Embryonic facial prominence (tissue), 1 donor: Measurements from ENCODE around the gene GIPC2.
"Not testable (repeated sequence)": the region's sequence is repeated elsewhere in the genome, so short reads cannot be mapped to it uniquely, and the experiment has no call there.

ENCODE experiments used
- DNase-seq: peaks from one replicate; pipeline ENCODE4 v3.0.0-alpha.2; 2016; ENCODE audit errors: extremely low spot score

The GIPC2 gene

DNA sequence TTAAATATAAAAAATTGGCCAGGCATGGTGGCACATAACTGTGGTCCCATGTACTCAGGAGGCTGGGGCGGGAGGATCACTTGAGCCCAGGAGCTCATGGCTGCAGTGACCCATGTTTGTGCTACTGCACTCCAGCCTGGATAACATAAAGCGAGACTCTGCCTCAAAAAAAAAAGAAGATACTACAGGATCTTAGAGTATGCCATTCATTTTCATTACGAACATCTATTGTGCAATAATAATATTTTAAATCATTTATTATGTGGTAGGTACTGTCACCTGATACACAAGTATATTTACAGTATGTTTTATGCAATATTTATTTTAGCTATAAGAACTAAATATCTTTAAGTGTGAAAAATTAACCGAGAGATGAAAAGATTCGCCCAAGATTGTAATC, 9.3 kb upstream of the GIPC2 start:
- DNase-seq, result no peak

DNA sequence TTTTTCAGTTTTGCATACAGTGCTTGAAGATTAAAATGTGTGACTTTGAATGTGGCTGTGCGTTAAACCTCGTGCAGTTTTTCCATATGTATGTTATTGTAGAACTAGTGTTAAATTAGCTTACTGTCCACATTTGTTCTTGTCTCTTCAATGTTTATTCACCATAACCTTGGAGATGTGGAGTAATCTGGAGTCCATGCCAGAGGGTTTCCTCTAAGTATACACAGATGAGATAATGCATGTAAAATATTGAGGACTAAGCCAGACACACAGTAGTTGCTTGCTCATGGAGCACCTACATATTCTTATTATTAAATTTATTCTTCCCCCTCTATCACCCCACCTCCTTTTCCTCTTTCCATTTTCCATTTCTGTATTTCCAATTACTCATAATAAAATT, 7.7 kb upstream of the GIPC2 start:
- no peak for DNase-seq

DNA sequence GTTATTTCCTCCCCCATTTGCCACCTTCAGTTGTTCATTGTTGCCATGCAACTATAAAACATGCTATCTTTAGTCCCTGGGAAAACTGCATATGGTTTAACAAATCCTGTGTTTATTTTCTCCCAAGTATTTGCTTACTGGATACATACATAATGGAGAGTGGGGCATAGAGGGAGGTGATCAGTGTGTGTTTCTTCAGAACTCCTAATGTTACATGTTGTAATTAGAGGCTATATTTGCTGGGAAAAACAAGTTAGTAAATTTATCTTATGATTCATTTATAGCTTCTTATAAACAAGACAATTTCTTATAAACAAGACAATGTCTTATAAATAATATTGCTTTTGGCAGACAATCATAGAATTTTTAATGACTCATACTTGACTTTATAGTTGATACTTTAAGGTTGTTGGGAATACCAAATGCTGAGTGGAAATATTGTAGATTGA, 7.3 kb upstream of the GIPC2 start:
- no peak for DNase-seq

DNA sequence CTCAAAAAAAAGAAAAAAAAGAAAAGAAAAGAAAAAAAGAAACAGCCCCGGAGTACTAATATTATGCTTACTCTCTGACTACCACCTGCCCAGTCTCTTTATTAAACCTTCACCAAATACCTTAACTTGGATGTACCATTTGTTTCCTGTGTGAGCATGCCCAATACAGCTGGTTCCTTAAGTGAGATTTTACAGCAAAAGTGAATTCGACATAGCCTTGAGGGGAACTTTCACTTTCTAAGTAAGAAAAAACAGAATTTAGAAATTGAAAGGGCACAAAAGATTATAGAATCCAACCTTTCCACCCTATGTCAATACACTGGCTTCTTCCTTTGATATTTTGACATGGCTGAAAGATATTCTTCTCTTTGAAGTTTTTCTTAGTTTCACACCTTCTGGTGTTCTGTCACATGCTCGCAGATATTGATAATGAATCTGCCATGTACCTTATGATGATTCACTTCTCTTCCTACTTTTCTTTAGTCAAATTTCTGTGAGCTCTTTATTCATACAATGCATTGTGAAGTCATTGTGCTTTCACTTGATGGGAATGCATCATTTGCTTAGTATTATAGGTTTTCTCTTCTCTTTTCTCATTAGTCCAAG, 5.2 kb upstream of the GIPC2 start:
- DNase-seq, result no peak

DNA sequence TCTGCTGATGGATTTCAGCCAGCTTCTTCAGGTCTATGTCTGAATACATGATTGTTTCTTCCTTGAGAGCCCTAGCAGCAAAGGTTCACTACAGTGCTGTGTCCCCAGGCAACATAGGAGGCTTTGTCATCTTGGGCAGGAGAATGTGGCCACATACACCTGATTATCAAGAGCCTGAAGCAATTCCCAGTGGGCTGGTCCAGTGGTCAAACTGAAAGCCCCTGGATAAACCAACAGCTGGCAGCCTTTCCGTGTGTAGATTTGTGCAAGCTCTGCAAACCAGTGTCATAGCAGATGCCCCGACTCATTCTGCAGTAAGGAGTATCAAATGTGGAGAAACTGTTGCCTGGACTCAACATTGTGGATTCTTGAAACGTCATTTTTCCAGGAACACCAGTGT, 2.3 kb upstream of the GIPC2 start:
- DNase-seq, result no peak

DNA sequence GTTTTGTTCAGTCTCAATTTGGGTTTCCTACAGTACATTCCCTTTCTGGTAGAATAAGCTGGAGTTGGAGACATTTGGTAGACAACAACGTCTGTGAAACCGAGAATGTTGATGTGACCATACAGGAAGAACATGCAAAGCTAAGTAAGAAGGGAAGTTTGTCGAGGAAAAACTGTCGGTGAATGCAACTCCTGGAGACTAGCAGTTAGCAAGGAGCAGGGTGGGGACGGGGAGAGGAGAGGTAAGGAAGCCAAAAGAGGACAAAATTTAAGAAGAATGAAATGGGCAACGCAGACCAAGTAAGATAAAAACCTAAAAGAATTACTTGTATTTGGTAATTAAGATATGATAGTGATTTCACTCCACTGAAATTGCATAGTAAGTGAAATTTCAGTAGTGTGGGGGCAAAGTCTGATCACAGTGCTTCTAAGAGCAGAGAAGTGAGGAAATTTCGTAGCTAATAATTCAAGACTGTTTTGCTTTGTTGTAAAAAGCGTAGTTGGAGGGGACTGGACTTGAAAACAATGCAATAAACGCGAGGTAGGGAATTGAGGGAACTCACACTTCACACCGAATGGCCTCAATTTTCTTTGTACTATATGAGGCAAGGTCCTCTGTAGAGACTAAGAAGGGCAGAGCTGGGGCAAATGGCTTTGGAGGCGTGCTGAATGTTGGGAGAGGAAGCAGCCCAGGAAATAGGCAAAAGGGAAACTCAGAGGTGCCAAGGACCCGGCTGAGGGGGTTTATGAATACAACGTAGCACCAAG, 787 bp upstream of the GIPC2 start:
- no peak for DNase-seq

DNA sequence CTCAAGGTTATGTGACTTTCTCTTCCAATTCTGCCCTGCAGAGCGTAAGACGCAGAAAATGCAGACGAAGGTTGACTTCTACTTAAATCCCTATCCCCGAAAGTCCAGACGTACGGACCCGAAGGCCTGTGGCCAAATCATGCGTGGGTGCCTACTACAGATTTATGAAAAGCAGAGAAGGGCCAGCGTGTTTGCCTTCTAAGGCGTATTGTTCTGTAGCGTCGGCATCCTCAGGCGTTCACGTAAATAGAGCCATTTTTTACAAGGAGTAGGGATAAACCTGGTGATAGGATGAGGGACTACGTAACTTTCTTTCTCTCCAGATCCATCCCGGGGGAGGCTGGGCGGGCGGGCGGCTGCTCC, 222 bp upstream of the GIPC2 start:
- DNase-seq, result no peak

DNA sequence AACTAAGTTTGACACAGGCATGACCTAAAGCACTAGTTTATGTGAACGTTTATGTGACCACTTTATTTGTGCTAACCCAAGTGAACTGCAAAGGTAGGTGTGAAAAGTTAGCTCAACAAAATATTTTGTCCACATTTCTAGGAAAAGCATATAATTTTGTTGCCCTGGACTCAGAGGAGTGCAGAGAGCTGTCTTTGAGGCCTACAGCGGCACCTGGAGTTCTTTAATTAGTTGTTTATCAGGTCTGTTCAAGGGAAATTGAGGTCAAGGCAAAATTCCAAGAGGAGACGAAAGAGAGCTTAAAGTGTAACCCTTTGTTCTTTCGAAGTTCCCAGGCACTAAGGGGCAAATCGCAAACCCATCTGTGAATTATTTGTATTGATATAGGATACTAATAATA, 1.3 kb downstream of the GIPC2 start:
- no peak for DNase-seq

DNA sequence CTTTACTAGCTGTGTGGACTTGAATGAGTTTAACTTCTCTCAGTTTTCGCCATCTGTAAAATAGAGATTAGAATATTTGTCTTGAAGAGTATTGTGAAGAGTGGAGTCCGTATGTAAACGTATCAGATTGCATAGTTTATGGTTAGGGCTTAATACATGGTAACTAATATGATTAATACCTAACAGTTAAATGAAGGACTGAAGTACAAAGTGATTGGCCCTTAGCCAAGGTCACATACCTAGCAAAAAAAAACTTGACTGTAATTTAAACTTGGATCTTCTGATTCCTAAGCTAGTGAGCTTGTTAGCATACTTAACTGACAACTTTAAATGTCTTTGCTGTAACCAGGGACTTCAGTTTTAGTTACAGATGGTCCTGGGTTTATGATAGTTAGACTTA, 1.9 kb downstream of the GIPC2 start:
- DNase-seq, result no peak

DNA sequence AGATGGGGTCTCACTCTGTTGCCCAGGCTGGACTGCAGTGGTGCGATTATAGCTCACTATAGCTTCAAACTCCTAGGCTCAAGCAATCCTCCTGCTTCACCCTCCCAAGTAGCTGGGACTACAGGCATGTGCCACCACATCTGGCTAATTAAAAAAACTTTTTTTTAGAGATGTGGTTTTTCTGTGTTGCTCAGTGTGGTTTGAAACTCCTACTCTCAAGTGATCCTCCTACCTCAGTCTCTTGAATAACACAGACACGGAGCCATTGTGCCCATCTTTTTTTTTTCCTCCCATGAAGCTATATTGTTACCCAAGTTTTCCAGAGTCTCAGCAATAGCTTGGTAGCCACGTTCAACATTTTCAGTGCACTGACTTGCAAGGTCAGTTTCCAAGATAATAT, 2.7 kb downstream of the GIPC2 start:
- no peak for DNase-seq

DNA sequence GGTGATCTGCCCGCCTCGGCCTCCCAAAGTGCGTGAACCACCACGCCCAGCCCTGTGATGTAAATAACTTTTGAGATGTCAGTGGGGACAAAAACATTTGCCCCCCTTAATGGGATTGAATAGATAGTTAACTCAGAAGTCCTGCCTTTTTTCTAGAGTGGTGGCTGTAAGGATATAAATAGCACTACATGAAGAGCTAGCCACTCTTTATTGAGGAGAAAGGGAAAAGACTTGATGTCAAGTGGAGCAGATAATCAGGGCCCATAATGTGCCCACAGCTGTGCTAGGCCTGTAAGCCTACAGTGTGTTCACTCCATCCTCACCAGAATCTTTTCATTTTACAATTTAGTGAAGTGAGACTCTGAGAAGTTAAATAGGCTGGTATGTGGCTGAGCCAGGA, 3.6 kb downstream of the GIPC2 start:
- DNase-seq, result no peak

DNA sequence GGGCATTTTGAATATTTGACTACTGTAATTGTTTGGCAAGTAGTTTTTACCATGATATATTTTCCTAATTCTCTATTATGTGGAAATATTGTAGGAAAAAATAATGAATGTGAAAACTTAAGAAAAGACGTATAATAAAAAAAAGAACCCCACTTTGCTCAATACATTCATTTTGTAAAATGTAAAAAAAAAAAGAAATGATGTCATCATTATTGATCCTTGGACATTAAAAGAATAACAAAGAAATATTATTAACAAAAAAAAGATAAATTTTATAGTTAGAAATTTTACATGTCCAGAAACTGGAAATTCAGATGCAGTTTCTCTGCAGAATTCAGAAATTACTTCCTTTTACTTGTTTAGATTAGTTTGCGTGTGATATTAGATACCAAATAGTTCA, 5.2 kb downstream of the GIPC2 start:
- DNase-seq, result no peak

DNA sequence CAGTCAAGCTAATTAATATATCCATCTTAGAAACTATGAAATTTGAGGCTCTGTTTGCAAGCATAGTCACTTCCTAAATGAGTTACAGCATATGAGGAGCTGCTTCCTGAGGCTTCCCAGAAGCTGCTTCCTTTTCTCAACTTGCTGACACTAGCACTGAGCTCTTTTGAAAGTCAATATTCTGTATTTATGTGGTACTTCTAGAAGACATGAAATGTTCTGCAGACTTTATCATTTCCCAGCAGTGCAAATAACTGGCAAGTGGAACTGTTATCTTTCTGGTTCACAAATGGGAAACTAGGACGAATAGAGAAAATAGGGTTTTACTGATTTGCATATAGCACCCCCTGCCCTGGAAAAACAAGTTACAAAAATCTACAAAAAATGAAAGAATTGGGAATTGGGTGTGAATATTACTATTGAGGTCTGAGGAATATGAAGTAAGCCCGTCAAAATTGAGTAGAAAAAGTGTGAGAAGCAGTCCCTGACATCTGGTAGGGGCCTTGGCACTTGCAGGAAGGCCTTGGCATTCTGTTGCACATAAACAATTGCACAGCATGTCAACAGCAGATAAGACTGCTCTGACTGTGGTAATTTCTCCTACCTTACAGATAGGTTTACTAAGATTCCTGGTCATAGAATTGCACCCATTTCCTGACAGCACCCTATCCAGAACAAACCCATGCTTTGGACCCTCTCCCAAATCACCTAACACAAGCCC, 7.1 kb downstream of the GIPC2 start:
- DNase-seq, result no peak

DNA sequence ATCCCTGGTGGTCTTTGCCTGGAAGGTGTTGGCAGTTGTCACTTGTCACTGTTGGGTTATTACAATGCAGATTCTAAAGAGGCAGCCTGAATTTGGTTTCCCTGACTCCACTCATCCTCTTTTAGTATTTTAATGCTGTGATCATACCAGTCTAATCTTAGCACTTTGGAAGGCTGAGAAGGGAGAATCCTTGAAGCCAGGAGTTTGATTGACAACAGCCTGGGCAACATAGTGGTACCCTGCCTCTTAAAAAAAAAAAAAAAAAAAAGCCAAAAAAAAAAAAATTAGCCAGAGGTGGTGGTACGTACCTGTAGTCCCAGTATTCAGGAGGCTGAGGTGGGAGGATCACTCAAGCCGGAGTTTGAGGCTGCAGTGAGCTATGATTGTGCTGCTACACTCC, 7.7 kb downstream of the GIPC2 start:
- no peak for DNase-seq

DNA sequence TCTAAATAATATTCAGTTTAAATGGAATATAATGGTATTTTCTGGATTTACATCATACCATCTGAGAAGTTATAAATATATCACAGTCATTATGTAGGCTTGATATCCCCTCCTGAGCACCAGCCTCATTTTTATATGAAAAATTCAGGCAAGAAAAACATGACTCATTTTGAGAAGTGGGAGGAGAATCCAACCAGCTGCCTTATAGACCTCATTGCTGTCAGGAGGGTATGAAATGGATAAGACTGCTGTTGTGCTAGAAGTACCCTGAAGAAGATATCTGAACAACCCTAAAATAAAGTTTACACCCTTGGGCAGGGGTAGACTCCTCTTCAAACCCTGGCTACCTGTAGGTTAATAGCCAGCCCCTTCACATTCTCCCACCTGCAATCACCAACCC, 8.8 kb downstream of the GIPC2 start:
- no peak for DNase-seq

DNA sequence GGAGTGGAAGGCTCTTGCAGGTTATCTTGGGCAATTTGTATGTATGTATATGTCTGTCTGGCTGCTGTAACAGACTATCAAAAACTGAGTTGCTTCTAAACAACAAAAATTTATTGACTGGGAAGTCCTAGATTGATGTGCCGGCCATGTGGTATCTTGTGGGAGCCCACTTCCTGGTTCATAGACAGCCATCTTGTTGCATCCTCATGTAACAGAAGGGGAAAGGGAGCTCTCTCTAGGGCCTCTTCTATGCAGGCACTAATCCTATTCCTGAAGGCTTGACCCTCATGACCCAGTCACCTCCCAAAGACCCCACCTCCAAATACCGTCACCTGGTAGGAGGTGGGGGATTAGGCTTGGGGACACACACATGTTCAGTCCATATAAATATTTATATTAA, 9.2 kb downstream of the GIPC2 start:
- DNase-seq, result no peak

DNA sequence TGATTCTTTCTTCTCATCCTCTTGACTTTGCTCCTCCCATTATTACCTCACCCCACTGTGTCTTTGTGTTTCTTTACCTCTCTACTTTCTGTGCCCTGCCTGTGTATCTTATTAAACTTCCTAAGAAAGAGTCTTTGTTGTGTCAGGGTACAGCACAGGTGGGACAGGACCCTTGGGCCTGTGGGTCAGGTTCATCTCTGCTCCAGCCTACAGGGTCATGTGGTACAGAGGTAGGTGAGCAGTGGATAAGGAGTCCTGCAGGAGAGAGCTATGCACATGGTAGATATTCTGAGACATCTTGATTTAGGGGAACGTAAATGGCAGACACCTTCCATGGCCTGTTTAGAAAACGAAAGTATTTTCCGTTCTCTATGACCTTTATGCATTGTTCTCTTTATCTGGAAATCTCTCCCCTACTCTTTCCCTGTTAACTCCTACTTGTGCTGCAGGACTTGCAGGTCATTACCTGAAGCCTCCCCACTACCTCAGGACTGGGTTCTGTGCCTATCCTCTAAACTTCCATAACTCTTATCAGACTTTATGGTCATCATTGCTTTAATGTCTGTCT, 9.9 kb downstream of the GIPC2 start:
- DNase-seq, result no peak

DNA sequence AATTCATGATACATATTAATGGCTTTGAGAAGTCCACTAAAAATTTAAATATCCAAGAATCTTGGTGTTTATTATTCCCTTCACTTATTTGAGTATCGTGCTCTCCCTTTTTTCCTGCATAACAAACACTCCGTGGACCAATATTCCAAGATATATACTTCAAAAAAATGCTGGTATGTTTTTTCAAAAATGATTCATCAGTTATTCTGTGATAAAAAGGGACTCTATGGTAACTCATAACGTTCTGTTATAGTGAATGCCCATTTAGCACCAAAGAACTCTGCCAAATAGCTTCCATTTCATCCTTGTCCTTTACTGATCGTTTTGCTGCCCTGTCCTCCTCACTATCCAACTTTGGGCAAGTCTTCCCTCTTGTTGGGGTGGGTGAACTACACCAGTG, 12.9 kb downstream of the GIPC2 start:
- no peak for DNase-seq

DNA sequence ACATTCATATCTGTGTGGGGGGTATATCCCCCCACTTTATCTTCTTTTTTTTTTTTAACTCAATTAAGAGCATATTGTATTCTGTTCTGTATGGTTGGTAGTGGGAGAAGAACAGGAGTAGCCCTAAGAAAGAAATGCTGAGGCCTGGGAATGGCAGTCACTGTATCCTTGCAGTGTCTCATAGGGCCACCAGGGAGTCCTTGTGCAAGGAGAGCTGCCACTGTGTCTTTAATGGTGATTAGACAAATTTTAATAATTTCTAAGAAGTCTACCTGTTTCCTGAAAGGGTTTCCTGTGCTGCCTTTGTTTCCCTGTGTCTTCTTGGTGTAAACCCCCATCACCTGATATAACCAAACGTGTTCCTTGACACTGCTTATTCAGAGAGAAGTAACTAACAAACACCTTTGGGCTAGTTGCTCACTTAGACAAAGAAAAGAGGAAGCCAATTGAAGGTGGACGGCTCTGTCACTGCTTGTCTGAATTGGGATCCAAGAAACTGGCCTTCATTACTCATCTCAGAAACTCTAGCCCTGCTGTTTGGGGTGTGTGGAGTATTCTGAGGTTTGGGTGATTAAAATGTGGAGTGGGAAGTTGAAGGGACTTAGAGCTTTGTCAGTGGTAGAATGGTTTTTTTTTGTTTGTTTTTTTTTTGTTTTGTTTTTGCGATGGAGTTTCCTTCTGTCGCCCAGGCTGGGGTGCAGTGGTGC, 15.2 kb downstream of the GIPC2 start:
- DNase-seq, result no peak

DNA sequence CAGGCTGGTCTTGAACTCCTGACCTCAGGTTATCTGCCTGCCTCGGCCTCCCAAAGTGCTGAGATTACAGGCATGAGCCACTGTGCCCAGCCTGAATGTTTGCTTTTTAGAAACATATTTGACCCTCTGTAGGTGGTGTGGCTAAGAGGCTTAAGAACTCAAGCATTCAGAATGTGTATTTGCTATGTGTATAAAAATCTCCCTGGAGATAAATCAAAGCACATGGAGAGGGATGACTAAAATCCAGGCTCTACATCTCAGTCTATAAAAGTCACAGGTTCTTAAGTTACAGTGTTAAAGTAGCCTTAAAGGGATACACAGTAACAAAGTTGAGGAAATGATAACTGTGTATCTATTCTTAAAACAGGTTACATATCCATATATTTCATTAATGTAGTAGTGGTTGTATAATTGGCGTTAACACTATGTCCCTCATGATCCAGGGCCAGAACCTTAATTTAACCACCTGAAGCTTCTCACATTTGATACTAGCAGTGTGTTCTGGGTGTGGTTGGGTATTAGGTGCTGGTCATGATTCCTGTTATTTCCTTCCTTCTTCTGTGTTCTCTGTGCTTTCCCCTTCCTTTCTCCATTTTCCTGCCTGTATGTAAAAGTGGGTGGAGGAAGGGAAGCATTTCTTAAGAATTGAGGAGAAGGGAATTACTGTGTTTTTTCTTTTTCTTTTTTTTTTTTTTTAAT, 16.2 kb downstream of the GIPC2 start:
- DNase-seq, result no peak

DNA sequence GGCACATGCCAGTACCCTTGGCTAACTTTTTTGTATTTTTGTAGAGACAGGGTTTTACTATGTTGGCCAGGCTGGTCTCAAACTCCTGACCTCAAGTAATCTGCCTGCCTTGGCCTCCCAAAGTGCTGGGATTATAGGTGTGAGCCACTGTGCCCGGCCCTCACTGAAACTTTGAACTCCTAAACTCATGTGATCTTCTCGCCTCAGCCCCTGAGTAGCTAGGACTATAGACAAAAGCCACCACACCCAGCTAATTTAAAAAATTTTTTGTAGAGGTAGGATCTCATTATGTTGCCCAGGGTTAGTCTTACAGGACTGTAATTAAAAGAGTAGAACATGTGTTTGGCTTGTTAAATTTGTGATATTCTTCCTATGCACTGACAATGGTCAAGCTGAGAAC, 19.1 kb downstream of the GIPC2 start:
- DNase-seq, result not testable (repeated sequence)
